ENCODE data around the gene HINFP.

- peak; percentile 100 for TF ChIP-seq POLR2AphosphoS5 (IDR thresholded peaks at IDR 0.05; ENCODE audit: low read depth, low read length)
- TF ChIP-seq POLR2A (IDR thresholded peaks at IDR 0.05; ENCODE audit: low read depth, low read length), result peak; percentile 100
These were observed 26.1 kb upstream of the HINFP start for GRCh38 chr11:119095066-119095880.
